GM12878 (cell line): ENCODE results near the gene ALDH1L1. TPM values are rescaled to one million over a fixed set of nuclear protein-coding genes. Genes with fewer than 3 reads are reported as not detected.

Experiments used
- ATAC-seq: fragments of 200-7000 bp; cut with Tn5 transposase; 3 replicates; pipeline ENCODE4 v1.9.1; 2020; ENCODE audit warnings: mild to moderate bottlenecking, moderate library complexity
- BruUV-seq: library from RNA; stranded (reverse); fragments of 400-500 nt; replicated peaks from 2 replicates; lab custom pipeline; 2021; lab: Mats Ljungman, UMichigan
- CTCF ChIA-PET: fragments of 300-600 bp; sonication (Branson Sonifier 250); formaldehyde crosslinking; extraction: SDS; loops from one replicate; lab custom pipeline; 2021; ENCODE audit warnings: inconsistent platforms; lab: Yijun Ruan, JAX
- POLR2A ChIA-PET: fragments of 350-600 bp; formaldehyde crosslinking; extraction: SDS; loops from one replicate; lab custom pipeline; 2021; ENCODE audit warnings: inconsistent platforms; lab: Charles Lee
- RAD21 ChIA-PET: fragments of 300-600 bp; sonication (Branson Sonifier 250); formaldehyde crosslinking; loops from one replicate; lab custom pipeline; 2023; ENCODE audit warnings: antibody characterized with exemption; ENCODE audit not compliant: unreplicated experiment; lab: Charles Lee
- SMC1A ChIA-PET: fragments of 300-600 bp; sonication (Branson Sonifier 250); formaldehyde crosslinking; loops from one replicate; lab custom pipeline; 2023; ENCODE audit not compliant: unreplicated experiment, uncharacterized antibody; lab: Charles Lee
- DNase-seq: peaks from one replicate; pipeline ENCODE4 v3.0.0-alpha.2; 2011; ENCODE audit warnings: low read depth, low spot score
- FAIRE-seq: peaks from 3 replicates; lab custom pipeline; 2011; peaks lifted over from hg19 to GRCh38; lab: Jason Lieb, UNC
- H2AFZ ChIP-seq: 2 replicates; pipeline ENCODE4 v1.6.0; 2011; ENCODE audit warnings: low read depth, low read length, control low read depth; ENCODE audit not compliant: control insufficient read depth
- H3K27ac ChIP-seq: 2 replicates; pipeline ENCODE4 v1.5.1; 2011; ENCODE audit warnings: control low read depth; ENCODE audit not compliant: control insufficient read depth, insufficient read depth
- H3K27me3 ChIP-seq, 2 experiments: replicated peaks in 1 of 2; 2 replicates each; pipeline versions ENCODE4 v1.6.0 to v1.6.1; 2011; ENCODE audit warnings: low read length in 1 of 2; ENCODE audit not compliant: control insufficient read depth in 2 of 2, insufficient read depth in 2 of 2
- H3K36me3 ChIP-seq, 2 experiments: 2 replicates each; pipeline ENCODE4 v1.5.1; 2011; ENCODE audit warnings: low read length in 1 of 2; ENCODE audit not compliant: control insufficient read depth in 2 of 2, insufficient read depth in 2 of 2
- H3K4me1 ChIP-seq: 2 replicates; pipeline ENCODE4 v1.6.1; 2011; ENCODE audit warnings: mild to moderate bottlenecking, low read length, moderate library complexity, mixed read lengths; ENCODE audit not compliant: control insufficient read depth, insufficient read depth
- H3K4me2 ChIP-seq: 2 replicates; pipeline ENCODE4 v1.6.0; 2011; ENCODE audit warnings: control low read depth; ENCODE audit not compliant: control insufficient read depth, insufficient read depth
- H3K4me3 ChIP-seq: fragments of 200-600 bp; sonication (generic); 2 replicates; pipeline ENCODE4 v1.5.1; 2016
- H3K79me2 ChIP-seq: 2 replicates; pipeline ENCODE4 v1.6.0; 2011; ENCODE audit warnings: low read length; ENCODE audit not compliant: control insufficient read depth, insufficient read depth
- H3K9ac ChIP-seq: 2 replicates; pipeline ENCODE4 v1.8.0; 2011; ENCODE audit warnings: low read length, control low read depth, mixed read lengths; ENCODE audit not compliant: control insufficient read depth, insufficient read depth
- H3K9me3 ChIP-seq: replicated peaks from 3 replicates; pipeline ENCODE4 v1.5.1; 2011; ENCODE audit warnings: mild to moderate bottlenecking, low read length; ENCODE audit not compliant: control insufficient read depth, insufficient read depth
- H4K20me1 ChIP-seq: 2 replicates; pipeline ENCODE4 v1.6.0; 2011; ENCODE audit not compliant: control insufficient read depth, insufficient read depth
- ATF7 ChIP-seq: fragments of 450-650 bp; IDR thresholded peaks from 2 replicates; pipeline ENCODE4 v1.6.1; 2016; ENCODE audit warnings: low read depth, mild to moderate bottlenecking
- HCFC1 ChIP-seq: fragments of 150-350 bp; IDR thresholded peaks from 2 replicates; pipeline ENCODE4 v1.6.1; 2014; ENCODE audit warnings: low read length
- HDAC2 ChIP-seq: fragments of 200-600 bp; sonication (generic); IDR thresholded peaks from 2 replicates; pipeline ENCODE4 v1.6.1; 2017
- KLF5 ChIP-seq: fragments of 450-650 bp; IDR thresholded peaks from 2 replicates; pipeline ENCODE4 v1.6.1; 2014; ENCODE audit warnings: mild to moderate bottlenecking; ENCODE audit not compliant: partially characterized antibody
- POLR2AphosphoS2 ChIP-seq: IDR thresholded peaks from 2 replicates; pipeline ENCODE4 v1.6.1; 2011; ENCODE audit warnings: low read depth, mild to moderate bottlenecking, low read length, improper control_type of control experiment, moderate library complexity
- RAD21 ChIP-seq: IDR thresholded peaks from 2 replicates; pipeline ENCODE4 v1.6.1; 2011; ENCODE audit warnings: mild to moderate bottlenecking, low read depth, low read length, moderate library complexity; ENCODE audit not compliant: insufficient read depth
- TBL1XR1 ChIP-seq: IDR thresholded peaks from 2 replicates; pipeline ENCODE4 v1.6.1; 2012; ENCODE audit warnings: low read depth, low read length, improper control_type of control experiment
- ZNF384 ChIP-seq: IDR thresholded peaks from 2 replicates; pipeline ENCODE4 v1.6.1; 2012; ENCODE audit warnings: low read depth, mild to moderate bottlenecking, low read length, improper control_type of control experiment, borderline replicate concordance
- ZSCAN29 ChIP-seq: fragments of 450-650 bp; IDR thresholded peaks from 2 replicates; pipeline ENCODE4 v1.6.1; 2017; ENCODE audit warnings: mild to moderate bottlenecking, moderate library complexity
- WGBS: methylation state at CpG from one replicate; pipeline ENCODE4 v1.1.6; 2016; ENCODE audit warnings: low lambda C conversion rate; ENCODE audit not compliant: insufficient replicate concordance, insufficient coverage; ENCODE audit errors: missing lambda C conversion rate; 5-methylcytosine and 5-hydroxymethylcytosine counted together
- in situ Hi-C: fragments of 300-500 bp; cut with MboI; formaldehyde crosslinking; loops from 9 replicates; pipeline ENCODE4 v1.14.3; 2018; ENCODE audit warnings: mixed read lengths
- intact Hi-C: fragments of 100-400 bp; cut with micrococcal nuclease; formaldehyde crosslinking; loops from one replicate; pipeline ENCODE4 v1.14.2; 2022; ENCODE audit not compliant: unreplicated experiment
- polyA plus RNA-seq, 11 experiments: library from polyadenylated mRNA; depleted of rRNA in 4 of 11; unstranded in 6 of 11; stranded (reverse) in 5 of 11; fragments of >200 nt; fragmentation: Nextera tagmentation in 4 of 11; fragmentation: Illumina TruSeq in 1 of 11; extraction: Ambion mirVana in 4 of 11; extraction: Trizol in 1 of 11; gene quantifications; 1 replicate in 1 of 11; 2 replicates in 10 of 11; pipeline versions ENCODE4 v1.2.1 to v1.2.3, GENCODE V29; 2011 to 2016; ENCODE audit warnings: inconsistent platforms in 2 of 11, missing spikeins in 2 of 11, low read depth in 1 of 11
- total RNA-seq, 4 experiments: library from RNA; depleted of rRNA in 3 of 4; stranded (reverse); fragments of >200 nt in 3 of 4; fragmentation: Illumina TruSeq in 1 of 4; extraction: Trizol in 1 of 4; gene quantifications; 2 replicates each; pipeline versions ENCODE4 v1.2.1 to v1.2.3, GENCODE V29; 2013 to 2021
- TF ChIP-seq, protein P1 (sequence below): IDR thresholded peaks from 2 replicates; pipeline ENCODE4 v1.6.1; 2011; ENCODE audit warnings: low read depth, mild to moderate bottlenecking, low read length, moderate library complexity, borderline replicate concordance; ENCODE audit errors: extremely low read depth
- TF ChIP-seq, protein P2 (sequence below): fragments of 150-350 bp; IDR thresholded peaks from 2 replicates; pipeline ENCODE4 v1.6.1; 2014; ENCODE audit warnings: mild to moderate bottlenecking, low read depth, low read length

Gene ALDH1L1
- total and polyA plus RNA-seq, 10 of the 15 experiments (the other 5 are each of a cell fraction or from before 2014, with no cell fraction given): 0.04 to 18.2 (median 0.45) TPM

DNA sequence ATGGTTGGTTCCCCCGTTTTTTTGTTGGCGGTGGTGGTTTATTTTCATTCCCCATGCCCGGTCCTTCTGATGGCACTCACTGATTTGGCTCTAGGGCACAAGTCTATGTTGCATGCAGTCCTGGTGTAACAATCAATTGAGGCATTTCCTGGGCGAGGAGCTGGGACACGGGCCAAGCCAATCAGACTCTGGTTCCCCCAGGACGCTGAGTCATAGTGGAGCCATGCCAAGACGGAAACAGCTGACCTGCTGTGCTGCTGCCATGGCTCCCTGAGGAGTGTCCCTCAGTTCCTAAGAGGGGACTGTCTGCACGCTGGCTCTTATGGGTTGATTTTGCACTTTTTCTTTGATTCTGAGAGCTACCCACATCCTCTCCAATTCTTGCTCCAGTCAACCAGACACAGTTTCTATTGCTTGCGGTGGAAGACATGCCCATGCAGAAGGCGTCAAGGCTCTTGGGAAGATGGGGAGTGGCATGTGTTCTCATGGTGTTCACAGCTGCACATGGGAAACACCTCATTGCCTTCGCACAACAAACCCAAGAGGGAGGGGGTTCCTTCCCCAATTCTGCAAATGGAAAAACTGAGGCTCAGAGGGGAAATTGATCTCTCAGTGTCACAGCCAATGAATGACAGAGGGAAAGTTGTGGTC, 28.3 kb upstream of the ALDH1L1 start:
- ATAC-seq (no peak), DNase-seq (no peak), FAIRE-seq (no peak)
- no peak for TF ChIP-seq POLR2AphosphoS2
- TF ChIP-seq RAD21: no peak
- no peak for TF ChIP-seq ATF7
- no peak for TF ChIP-seq HDAC2
- no peak for TF ChIP-seq ZSCAN29
- TF ChIP-seq, protein P1, sequence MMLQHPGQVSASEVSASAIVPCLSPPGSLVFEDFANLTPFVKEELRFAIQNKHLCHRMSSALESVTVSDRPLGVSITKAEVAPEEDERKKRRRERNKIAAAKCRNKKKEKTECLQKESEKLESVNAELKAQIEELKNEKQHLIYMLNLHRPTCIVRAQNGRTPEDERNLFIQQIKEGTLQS: no peak
- TF ChIP-seq, protein P2, sequence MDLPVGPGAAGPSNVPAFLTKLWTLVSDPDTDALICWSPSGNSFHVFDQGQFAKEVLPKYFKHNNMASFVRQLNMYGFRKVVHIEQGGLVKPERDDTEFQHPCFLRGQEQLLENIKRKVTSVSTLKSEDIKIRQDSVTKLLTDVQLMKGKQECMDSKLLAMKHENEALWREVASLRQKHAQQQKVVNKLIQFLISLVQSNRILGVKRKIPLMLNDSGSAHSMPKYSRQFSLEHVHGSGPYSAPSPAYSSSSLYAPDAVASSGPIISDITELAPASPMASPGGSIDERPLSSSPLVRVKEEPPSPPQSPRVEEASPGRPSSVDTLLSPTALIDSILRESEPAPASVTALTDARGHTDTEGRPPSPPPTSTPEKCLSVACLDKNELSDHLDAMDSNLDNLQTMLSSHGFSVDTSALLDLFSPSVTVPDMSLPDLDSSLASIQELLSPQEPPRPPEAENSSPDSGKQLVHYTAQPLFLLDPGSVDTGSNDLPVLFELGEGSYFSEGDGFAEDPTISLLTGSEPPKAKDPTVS: no peak
- TF ChIP-seq KLF5: no peak
- TF ChIP-seq TBL1XR1: no peak
- no peak for TF ChIP-seq HCFC1
- TF ChIP-seq ZNF384: no peak
- Histone ChIP-seq H3K4me2 (no peak overlapping the region), H2AFZ (no peak overlapping the region), H3K9ac (no peak overlapping the region), H3K9me3 (no peaks in the 10 kb centered on the region), H3K4me3 (no peak overlapping the region), H3K27ac (no peak overlapping the region), H3K27me3 (peaks cover 6 to 11% of the 10 kb centered on the region in 2 experiments), H3K4me1 (no peaks in the 10 kb centered on the region), H4K20me1 (no peaks in the 10 kb centered on the region), H3K36me3 (no peaks in the 10 kb centered on the region), H3K79me2 (no peaks in the 10 kb centered on the region)
- SMC1A ChIA-PET: no interaction called here
- WGBS: 30% methylated on average over 11 of the region's 11 CpGs
- BruUV-seq: no TSS peak
- POLR2A ChIA-PET: no interaction called here
- RAD21 ChIA-PET: no interaction called here
- intact Hi-C loops (no loop called here), in situ Hi-C loops (no loop called here)
- CTCF ChIA-PET: interaction anchor here (3.6 kb wide), 1 partner anchor 10 kb away, joined by 20 read pairs; no protein-coding TSS in a partner anchor
